ENCODE data around the gene ZNF860.

The ZNF860 gene

GRCh38 chr3:31959951-31960792, 21.4 kb upstream of the ZNF860 start:
- DNase-seq (ENCODE audit: low read depth, low spot score): peak; percentile 32
- H3K4me3 ChIP-seq (ENCODE audit: low read depth, low read length): no peak overlapping the region
- in situ Hi-C loops (cut with HindIII; ENCODE audit: low sequenced_read_pairs): no loop called here
- TF ChIP-seq CTCF (IDR thresholded peaks at IDR 0.05; ENCODE audit: low read depth, low read length): no peak

- TF ChIP-seq CTCF (IDR thresholded peaks at IDR 0.05; ENCODE audit: low read depth, low read length): no peak
- DNase-seq (ENCODE audit: low read depth, low spot score): peak; percentile 70
- no peak overlapping the region for H3K4me3 ChIP-seq (ENCODE audit: low read depth, low read length)
- in situ Hi-C loops (cut with HindIII; ENCODE audit: low sequenced_read_pairs): no loop called here
These were observed 20.6 kb upstream of the ZNF860 start for GRCh38 chr3:31960793-31961431.

DNA sequence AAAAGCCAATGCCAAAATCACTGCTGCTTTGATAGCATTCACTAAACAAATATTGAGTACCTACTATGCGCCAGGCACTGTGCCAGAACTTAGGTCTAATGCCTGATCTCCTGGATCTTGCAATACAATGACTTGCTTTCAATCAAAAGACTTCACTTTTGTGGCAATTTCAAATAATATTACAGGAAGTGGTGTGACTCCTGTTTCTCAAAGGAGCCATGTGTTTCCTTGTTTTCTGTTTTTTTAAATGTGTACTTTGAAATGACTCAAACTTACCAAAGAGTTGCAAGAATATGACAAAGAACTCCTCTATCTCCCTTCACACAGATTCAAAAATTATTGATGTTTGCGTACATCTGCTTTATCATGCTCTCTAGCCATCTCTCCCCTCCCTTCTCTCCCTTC, 18.7 kb upstream of the ZNF860 start:
- DNase-seq (ENCODE audit: low read depth, low spot score): no peak

GRCh38 chr3:31966978-31967591, 14.5 kb upstream of the ZNF860 start:
- TF ChIP-seq CTCF (IDR thresholded peaks at IDR 0.05; ENCODE audit: low read depth, low read length): no peak
- H3K4me3 ChIP-seq (ENCODE audit: low read depth, low read length): no peak overlapping the region
- no peak for DNase-seq (ENCODE audit: low read depth, low spot score)
- in situ Hi-C loops (cut with HindIII; ENCODE audit: low sequenced_read_pairs): no loop called here

More for the DNA sequence above, 18.7 kb upstream of the ZNF860 start:
- in situ Hi-C loops (cut with HindIII; ENCODE audit: low sequenced_read_pairs): no loop called here
- no peak overlapping the region for H3K4me3 ChIP-seq (ENCODE audit: low read depth, low read length)
- no peak for TF ChIP-seq CTCF (IDR thresholded peaks at IDR 0.05; ENCODE audit: low read depth, low read length)

DNA sequence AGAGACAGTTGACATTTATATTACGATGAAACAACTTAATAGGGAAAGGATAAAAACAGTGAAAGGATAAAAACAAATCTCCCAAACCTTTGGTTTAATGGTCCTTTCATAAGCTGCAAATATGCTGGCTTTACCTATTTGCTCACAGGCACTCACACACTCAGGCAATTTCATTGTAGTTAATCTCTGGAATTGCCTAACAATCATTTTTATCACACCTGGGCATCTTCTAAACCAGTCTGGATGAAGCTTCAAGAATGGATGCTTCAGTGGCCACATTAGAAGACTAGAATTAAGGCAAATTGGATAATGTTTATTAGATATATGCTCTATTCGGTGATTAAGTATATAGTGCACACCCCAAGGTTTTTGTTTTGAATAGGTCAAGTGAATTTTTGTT, 14.0 kb upstream of the ZNF860 start:
- no peak for TF ChIP-seq CTCF (IDR thresholded peaks at IDR 0.05; ENCODE audit: low read depth, low read length)
- H3K4me3 ChIP-seq (ENCODE audit: low read depth, low read length): no peak overlapping the region
- DNase-seq (ENCODE audit: low read depth, low spot score): no peak
- in situ Hi-C loops (cut with HindIII; ENCODE audit: low sequenced_read_pairs): no loop called here

GRCh38 chr3:31968369-31968926, 13.1 kb upstream of the ZNF860 start:
- in situ Hi-C loops (cut with HindIII; ENCODE audit: low sequenced_read_pairs): no loop called here
- no peak for TF ChIP-seq CTCF (IDR thresholded peaks at IDR 0.05; ENCODE audit: low read depth, low read length)
- no peak overlapping the region for H3K4me3 ChIP-seq (ENCODE audit: low read depth, low read length)
- peak; percentile 79 for DNase-seq (ENCODE audit: low read depth, low spot score)
